Suprapubic skin (tissue), 4 donors: Measurements from ENCODE around the gene CMYA5. TPM values are rescaled to one million over a fixed set of nuclear protein-coding genes. Genes with fewer than 3 reads are reported as not detected.

Source experiments
- DNase-seq, 2 donors: peaks; one replicate each; pipeline ENCODE4 v3.0.0-alpha.2; 2019; ENCODE audit warnings: low spot score in 2 of 2
- H3K27ac ChIP-seq: fragments of 200-600 bp; sonication (generic); one replicate; pipeline ENCODE4 v1.5.1; 2019
- H3K27me3 ChIP-seq: fragments of 200-600 bp; sonication (generic); one replicate; pipeline ENCODE4 v1.5.1; 2019
- H3K36me3 ChIP-seq: fragments of 200-600 bp; sonication (generic); one replicate; pipeline ENCODE4 v1.5.1; 2019
- H3K4me1 ChIP-seq: fragments of 200-600 bp; sonication (generic); one replicate; pipeline ENCODE4 v1.5.1; 2019
- H3K4me3 ChIP-seq: fragments of 200-600 bp; sonication (generic); one replicate; pipeline ENCODE4 v1.5.1; 2019; ENCODE audit warnings: mild to moderate bottlenecking
- H3K9me3 ChIP-seq: fragments of 200-600 bp; sonication (generic); one replicate; pipeline ENCODE4 v1.5.1; 2019
- CTCF ChIP-seq, 2 donors: fragments of 200-600 bp in 1 of 2; fragments of 450-650 bp in 1 of 2; sonication (generic) in 1 of 2; IDR thresholded peaks; one replicate each; pipeline ENCODE4 v1.5.1; 2016 to 2019; ENCODE audit warnings: antibody characterized with exemption in 2 of 2, mild to moderate bottlenecking in 1 of 2, moderate library complexity in 1 of 2
- EP300 ChIP-seq: sonication (generic); formaldehyde crosslinking; IDR thresholded peaks from one replicate; pipeline ENCODE4 v1.6.1; 2017; ENCODE audit warnings: antibody characterized with exemption
- POLR2A ChIP-seq, 2 donors: fragments of 450-650 bp; IDR thresholded peaks; one replicate each; pipeline ENCODE4 v1.6.1; 2017; ENCODE audit warnings: antibody characterized with exemption in 2 of 2, mild to moderate bottlenecking in 2 of 2, moderate library complexity in 2 of 2
- POLR2AphosphoS5 ChIP-seq, 3 donors: sonication (generic); formaldehyde crosslinking; IDR thresholded peaks; one replicate each; pipeline ENCODE4 v1.6.1; 2017; ENCODE audit warnings: antibody characterized with exemption in 3 of 3
- whole genome bisulfite sequencing: methylation state at CpG from one replicate; pipeline ENCODE4 v1.1.5; 2018; 5-methylcytosine and 5-hydroxymethylcytosine counted together
- total RNA-seq, 4 donors: library from RNA; depleted of rRNA; stranded (reverse); fragments of >200 nt; gene quantifications; one replicate each; pipeline ENCODE4 v1.1.0, GENCODE V29; 2016

The CMYA5 gene
- total RNA-seq, 4 donors from 2014 or later, result 8.1 to 24.9 (median 10.4) TPM

- H3K27ac ChIP-seq, result no peak overlapping the region
- DNase-seq, result no peak
Measured at GRCh38 chr5:79785983-79786382, 96.3 kb downstream of the CMYA5 start.

GRCh38 chr5:79787448-79787847 is 97.8 kb downstream of the CMYA5 start:
- no peak overlapping the region for H3K4me3 ChIP-seq
- TF ChIP-seq POLR2A (IDR thresholded peaks at IDR 0.05), result no peak
- TF ChIP-seq POLR2AphosphoS5 (IDR thresholded peaks at IDR 0.05), result no peak
- TF ChIP-seq EP300, result no peak
- TF ChIP-seq CTCF (IDR thresholded peaks at IDR 0.05), result no peak
- 83% methylated on average over 1 of the region's 1 CpG for WGBS
- DNase-seq, result no peak
- no peaks in the 10 kb centered on the region for H3K4me1 ChIP-seq
- no peak overlapping the region for H3K27ac ChIP-seq
- H3K27me3 ChIP-seq, result no peaks in the 10 kb centered on the region
- no peaks in the 10 kb centered on the region for H3K36me3 ChIP-seq
- H3K9me3 ChIP-seq, result no peaks in the 10 kb centered on the region

More at GRCh38 chr5:79785983-79786382, 96.3 kb downstream of the CMYA5 start:
- TF ChIP-seq POLR2A (IDR thresholded peaks at IDR 0.05) (no peak), POLR2AphosphoS5 (IDR thresholded peaks at IDR 0.05) (no peak), CTCF (IDR thresholded peaks at IDR 0.05) (no peak), EP300 (no peak)
- WGBS, result 95% methylated on average over 4 of the region's 4 CpGs
- no peak overlapping the region for H3K4me3 ChIP-seq
- H3K36me3 ChIP-seq, result no peaks in the 10 kb centered on the region
- H3K4me1 ChIP-seq, result no peaks in the 10 kb centered on the region
- no peaks in the 10 kb centered on the region for H3K9me3 ChIP-seq
- H3K27me3 ChIP-seq, result no peaks in the 10 kb centered on the region

- no peak for TF ChIP-seq EP300
- TF ChIP-seq POLR2A (IDR thresholded peaks at IDR 0.05), result no peak
- no peak for TF ChIP-seq POLR2AphosphoS5 (IDR thresholded peaks at IDR 0.05)
- TF ChIP-seq CTCF (IDR thresholded peaks at IDR 0.05), result no peak
- WGBS, result 81% methylated on average over 3 of the region's 3 CpGs
- Histone ChIP-seq H3K4me3 (no peak overlapping the region), H3K4me1 (peaks cover 4% of the 10 kb centered on the region), H3K36me3 (peaks cover 4% of the 10 kb centered on the region), H3K27me3 (no peaks in the 10 kb centered on the region), H3K27ac (no peak overlapping the region), H3K9me3 (no peaks in the 10 kb centered on the region)
- DNase-seq, result no peak
Measured at GRCh38 chr5:79791843-79792242, 102.2 kb downstream of the CMYA5 start.

GRCh38 chr5:79792463-79792862 is 102.8 kb downstream of the CMYA5 start:
- TF ChIP-seq POLR2A (IDR thresholded peaks at IDR 0.05), result no peak
- no peak for TF ChIP-seq CTCF (IDR thresholded peaks at IDR 0.05)
- no peak for TF ChIP-seq EP300
- TF ChIP-seq POLR2AphosphoS5 (IDR thresholded peaks at IDR 0.05), result no peak
- H3K27me3 ChIP-seq, result no peaks in the 10 kb centered on the region
- no peak overlapping the region for H3K4me3 ChIP-seq
- H3K4me1 ChIP-seq, result peaks cover 4% of the 10 kb centered on the region
- no peak for DNase-seq
- H3K9me3 ChIP-seq, result no peaks in the 10 kb centered on the region
- H3K27ac ChIP-seq, result no peak overlapping the region
- peaks cover 4% of the 10 kb centered on the region for H3K36me3 ChIP-seq

GRCh38 chr5:79793304-79793703 is 103.7 kb downstream of the CMYA5 start:
- H3K27me3 ChIP-seq, result no peaks in the 10 kb centered on the region
- WGBS, result 89% methylated on average over 7 of the region's 7 CpGs
- no peaks in the 10 kb centered on the region for H3K9me3 ChIP-seq
- no peak for DNase-seq
- TF ChIP-seq POLR2AphosphoS5 (IDR thresholded peaks at IDR 0.05) (no peak), EP300 (no peak), POLR2A (IDR thresholded peaks at IDR 0.05) (no peak), CTCF (IDR thresholded peaks at IDR 0.05) (no peak)
- peaks cover 4% of the 10 kb centered on the region for H3K4me1 ChIP-seq
- H3K4me3 ChIP-seq, result no peak overlapping the region
- H3K36me3 ChIP-seq, result peaks cover 4% of the 10 kb centered on the region
- no peak overlapping the region for H3K27ac ChIP-seq
